Caco-2 (cell line): Measurements from ENCODE around the gene PIK3C2G. TPM values are rescaled to one million over a fixed set of nuclear protein-coding genes. Genes with fewer than 3 reads are reported as not detected.

Experiments
- BruUV-seq: library from RNA; stranded (reverse); fragments of 400-500 nt; replicated peaks from 2 replicates; lab custom pipeline; 2021; lab: Mats Ljungman, UMichigan
- CTCF ChIA-PET: fragments of 300-600 bp; sonication (Branson Sonifier 250); formaldehyde crosslinking; loops from one replicate; lab custom pipeline; 2022; ENCODE audit warnings: antibody characterized with exemption; lab: Charles Lee
- POLR2A ChIA-PET: fragments of 300-600 bp; sonication (Branson Sonifier 250); formaldehyde crosslinking; loops from one replicate; lab custom pipeline; 2022; ENCODE audit warnings: antibody characterized with exemption; lab: Charles Lee
- DNase-seq, 2 experiments: peaks; one replicate each; pipeline versions ENCODE4 v3.0.0 to v3.0.0-alpha.2; 2020 to 2022
- H3K27me3 ChIP-seq: replicated peaks from 2 replicates; pipeline ENCODE4 v1.6.0; 2011; ENCODE audit warnings: low read length; ENCODE audit not compliant: control insufficient read depth, insufficient read depth
- H3K36me3 ChIP-seq: 2 replicates; pipeline ENCODE4 v1.5.1; 2011; ENCODE audit warnings: low read length; ENCODE audit not compliant: control insufficient read depth, insufficient read depth
- H3K4me1 ChIP-seq: fragments of 250-450 bp; sonication (Bioruptor Pico); 2 replicates; pipeline ENCODE4 v1.5.1; 2020; ENCODE audit warnings: mild to moderate bottlenecking
- H3K4me3 ChIP-seq: 2 replicates; pipeline ENCODE4 v1.5.1; 2011; ENCODE audit warnings: low read depth, mild to moderate bottlenecking, control low read depth, low read length
- H3K9me3 ChIP-seq: fragments of 250-450 bp; sonication (Bioruptor Pico); 2 replicates; pipeline ENCODE4 v1.5.1; 2020; ENCODE audit warnings: mild to moderate bottlenecking, moderate library complexity
- H3K27ac Mint-ChIP-seq: one replicate; pipeline ENCODE4 v1.8.0; 2022; ENCODE audit warnings: mixed read lengths; ENCODE audit not compliant: unreplicated experiment
- H3K27me3 Mint-ChIP-seq: one replicate; pipeline ENCODE4 v1.8.0; 2022; ENCODE audit warnings: mixed read lengths; ENCODE audit not compliant: insufficient read depth, unreplicated experiment
- H3K36me3 Mint-ChIP-seq: one replicate; pipeline ENCODE4 v1.8.0; 2022; ENCODE audit warnings: mild to moderate bottlenecking, mixed read lengths; ENCODE audit not compliant: insufficient read depth, unreplicated experiment
- H3K4me1 Mint-ChIP-seq: one replicate; pipeline ENCODE4 v1.8.0; 2022; ENCODE audit warnings: low read depth, mixed read lengths; ENCODE audit not compliant: unreplicated experiment
- H3K4me3 Mint-ChIP-seq: one replicate; pipeline ENCODE4 v1.8.0; 2022; ENCODE audit warnings: mild to moderate bottlenecking, moderate library complexity, mixed read lengths; ENCODE audit not compliant: unreplicated experiment
- H3K9me3 Mint-ChIP-seq: one replicate; pipeline ENCODE4 v1.8.0; 2022; ENCODE audit warnings: mixed read lengths; ENCODE audit not compliant: unreplicated experiment
- CTCF ChIP-seq, 2 experiments: fragments of 200-600 bp in 1 of 2; IDR thresholded peaks; 1 replicate in 1 of 2; 2 replicates in 1 of 2; pipeline versions ENCODE4 v1.5.1 to v1.8.0; 2011 to 2022; ENCODE audit warnings: antibody characterized with exemption in 1 of 2, control low read depth in 1 of 2, inconsistent platforms in 1 of 2, low read depth in 1 of 2, low read length in 1 of 2, mild to moderate bottlenecking in 1 of 2, moderate library complexity in 1 of 2; ENCODE audit not compliant: insufficient read depth in 1 of 2, severe bottlenecking in 1 of 2, unreplicated experiment in 1 of 2
- intact Hi-C: fragments of 100-400 bp; cut with micrococcal nuclease; formaldehyde crosslinking; loops from one replicate; pipeline ENCODE4 v1.10.0; 2022; ENCODE audit not compliant: unreplicated experiment
- total RNA-seq: library from RNA; stranded (reverse); gene quantifications from 2 replicates; pipeline ENCODE4 v1.2.3, GENCODE V29; 2022

PIK3C2G gene
- total RNA-seq, 1 experiment from 2014 or later = not detected

- no peaks in the 10 kb centered on the region for H3K4me1 Mint-ChIP-seq
- H3K9me3 Mint-ChIP-seq = no peaks in the 10 kb centered on the region
- no peaks in the 10 kb centered on the region for H3K36me3 Mint-ChIP-seq
- H3K27ac Mint-ChIP-seq = no peak overlapping the region
- H3K27me3 ChIP-seq = no peaks in the 10 kb centered on the region; the same call in 1 of the 2 replicates
- no peak overlapping the region for H3K4me3 Mint-ChIP-seq
- no peaks in the 10 kb centered on the region for H3K27me3 Mint-ChIP-seq
- intact Hi-C loops = no loop called here
- no peak for DNase-seq
- H3K9me3 ChIP-seq = no peaks in the 10 kb centered on the region
- no peak for TF ChIP-seq CTCF (IDR thresholded peaks at IDR 0.05; ENCODE audit: insufficient read depth in 1 of 2, low read depth in 1 of 2, low read length in 1 of 2, severe bottlenecking in 1 of 2, unreplicated experiment in 1 of 2)
- H3K4me3 ChIP-seq = no peak overlapping the region
- no peaks in the 10 kb centered on the region for H3K36me3 ChIP-seq
- BruUV-seq = no TSS peak
- H3K4me1 ChIP-seq = no peaks in the 10 kb centered on the region
- ChIA-PET CTCF (no interaction called here), POLR2A (no interaction called here)
Observed at GRCh38 chr12:18562531-18562930, 301.2 kb downstream of the PIK3C2G start.

GRCh38 chr12:18564306-18564705 is 303.0 kb downstream of the PIK3C2G start:
- POLR2A ChIA-PET = no interaction called here

DNA sequence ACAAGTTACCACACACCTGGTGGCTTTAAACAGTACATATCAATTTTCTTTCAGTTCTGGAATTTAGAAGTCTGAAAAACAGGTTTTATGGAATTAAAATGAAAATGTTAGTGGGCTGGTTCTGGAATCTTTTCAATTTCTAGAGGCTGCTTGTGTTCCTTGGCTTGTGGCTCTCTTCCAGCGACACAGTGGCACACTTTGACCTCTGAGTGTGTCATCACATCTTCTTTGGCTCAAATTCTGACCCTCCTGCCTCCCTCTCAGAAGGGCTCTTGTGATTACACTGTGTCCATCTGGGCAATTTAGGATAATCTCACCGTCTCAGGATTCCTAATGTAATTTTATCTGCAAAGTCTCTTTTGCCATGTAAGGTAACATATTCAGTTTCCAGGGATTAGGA is 306.5 kb downstream of the PIK3C2G start:
- no peaks in the 10 kb centered on the region; the same call in 1 of the 2 replicates for H3K27me3 ChIP-seq
- H3K36me3 ChIP-seq = no peaks in the 10 kb centered on the region
- no peak overlapping the region for H3K4me3 Mint-ChIP-seq
- no peak for TF ChIP-seq CTCF (IDR thresholded peaks at IDR 0.05; ENCODE audit: insufficient read depth in 1 of 2, low read depth in 1 of 2, low read length in 1 of 2, severe bottlenecking in 1 of 2, unreplicated experiment in 1 of 2)
- no peak overlapping the region for H3K27ac Mint-ChIP-seq
- H3K9me3 Mint-ChIP-seq = no peaks in the 10 kb centered on the region
- H3K36me3 Mint-ChIP-seq = no peaks in the 10 kb centered on the region
- no peaks in the 10 kb centered on the region for H3K27me3 Mint-ChIP-seq
- ChIA-PET POLR2A (no interaction called here), CTCF (no interaction called here)
- no peak for DNase-seq
- intact Hi-C loops = no loop called here
- H3K9me3 ChIP-seq = no peaks in the 10 kb centered on the region
- no peaks in the 10 kb centered on the region for H3K4me1 ChIP-seq
- no TSS peak for BruUV-seq
- H3K4me1 Mint-ChIP-seq = no peaks in the 10 kb centered on the region
- no peak overlapping the region for H3K4me3 ChIP-seq

More at GRCh38 chr12:18564306-18564705, 303.0 kb downstream of the PIK3C2G start:
- Histone ChIP-seq H3K4me1 (no peaks in the 10 kb centered on the region), H3K9me3 (no peaks in the 10 kb centered on the region), H3K36me3 (no peaks in the 10 kb centered on the region), H3K4me3 (no peak overlapping the region), H3K27me3 (no peaks in the 10 kb centered on the region; the same call in 1 of the 2 replicates)
- Mint-ChIP-seq H3K36me3 (no peaks in the 10 kb centered on the region), H3K4me3 (no peak overlapping the region), H3K27ac (no peak overlapping the region), H3K27me3 (no peaks in the 10 kb centered on the region), H3K4me1 (no peaks in the 10 kb centered on the region), H3K9me3 (no peaks in the 10 kb centered on the region)
- intact Hi-C loops = no loop called here
- TF ChIP-seq CTCF (IDR thresholded peaks at IDR 0.05; ENCODE audit: insufficient read depth in 1 of 2, low read depth in 1 of 2, low read length in 1 of 2, severe bottlenecking in 1 of 2, unreplicated experiment in 1 of 2) = no peak
- CTCF ChIA-PET = interaction anchor here (0.8 kb wide), 1 partner anchor 134 kb away, joined by 3 read pairs; no protein-coding TSS in a partner anchor
- BruUV-seq = no TSS peak
- no peak for DNase-seq
